SK-N-MC (cell line): ENCODE measurements around the gene VAMP5.

Experiments used
- DNase-seq: peaks from one replicate; pipeline ENCODE4 v3.0.0-alpha.2; 2011; ENCODE audit warnings: low read depth, low spot score
- H3K27ac ChIP-seq: fragments of 200-600 bp; sonication (generic); 2 replicates; pipeline ENCODE4 v1.5.1; 2016; ENCODE audit warnings: mixed run types
- H3K36me3 ChIP-seq: fragments of 200-600 bp; sonication (generic); 2 replicates; pipeline ENCODE4 v1.6.1; 2017; ENCODE audit warnings: antibody characterized with exemption, low read length, mixed read lengths; ENCODE audit not compliant: insufficient read depth
- H3K4me3 ChIP-seq: fragments of 200-600 bp; sonication (generic); 2 replicates; pipeline ENCODE4 v1.5.1; 2016
- H3K9ac ChIP-seq: fragments of 200-600 bp; sonication (generic); 2 replicates; pipeline ENCODE4 v1.8.0; 2017; ENCODE audit warnings: mixed run types, mixed read lengths; ENCODE audit not compliant: insufficient read length
- H3K9me3 ChIP-seq: fragments of 200-600 bp; sonication (generic); 2 replicates; pipeline ENCODE4 v1.6.1; 2017; ENCODE audit warnings: low read depth, mild to moderate bottlenecking, antibody characterized with exemption, low read length, moderate library complexity, mixed read lengths
- EZH2 ChIP-seq: fragments of 200-600 bp; sonication (generic); IDR thresholded peaks from one replicate; pipeline ENCODE4 v1.6.1; 2017; ENCODE audit warnings: antibody characterized with exemption
- FOXP2 ChIP-seq: optimal IDR thresholded peaks from 2 replicates; pipeline ENCODE3; 2011; ENCODE audit warnings: mild to moderate bottlenecking, moderate library complexity; ENCODE audit not compliant: insufficient read depth; ENCODE audit errors: extremely low read length, control extremely low read depth
- POLR2AphosphoS5 ChIP-seq: IDR thresholded peaks from 2 replicates; pipeline ENCODE4 v1.6.1; 2012; ENCODE audit warnings: mild to moderate bottlenecking, low read depth, low read length, borderline replicate concordance

Gene VAMP5

GRCh38 chr2:85619617-85620016 is 35.4 kb downstream of the VAMP5 start:
- Histone ChIP-seq H3K36me3 (peaks cover 62% of the 10 kb centered on the region), H3K9me3 (no peaks in the 10 kb centered on the region), H3K9ac (no peak overlapping the region), H3K27ac (no peak overlapping the region), H3K4me3 (no peak overlapping the region)
- no peak for TF ChIP-seq FOXP2
- no peak for TF ChIP-seq POLR2AphosphoS5
- TF ChIP-seq EZH2 = no peak
- no peak for DNase-seq

GRCh38 chr2:85621338-85621737 is 37.1 kb downstream of the VAMP5 start:
- DNase-seq = no peak
- peaks cover 78% of the 10 kb centered on the region for H3K36me3 ChIP-seq
- no peak overlapping the region for H3K9ac ChIP-seq
- H3K27ac ChIP-seq = no peak overlapping the region
- TF ChIP-seq EZH2 (no peak), FOXP2 (no peak), POLR2AphosphoS5 (no peak)
- H3K4me3 ChIP-seq = no peak overlapping the region
- no peaks in the 10 kb centered on the region for H3K9me3 ChIP-seq

GRCh38 chr2:85623991-85624390 is 39.8 kb downstream of the VAMP5 start:
- Histone ChIP-seq H3K9me3 (no peaks in the 10 kb centered on the region), H3K27ac (no peak overlapping the region), H3K4me3 (no peak overlapping the region), H3K9ac (no peak overlapping the region), H3K36me3 (peaks cover 91% of the 10 kb centered on the region)
- DNase-seq = no peak
- TF ChIP-seq POLR2AphosphoS5 (no peak), FOXP2 (no peak), EZH2 (no peak)

- Histone ChIP-seq H3K4me3 (no peak overlapping the region), H3K9me3 (no peaks in the 10 kb centered on the region), H3K36me3 (peaks cover 92% of the 10 kb centered on the region), H3K27ac (no peak overlapping the region), H3K9ac (no peak overlapping the region)
- DNase-seq = no peak
- TF ChIP-seq FOXP2 (no peak), EZH2 (no peak), POLR2AphosphoS5 (no peak)
These were observed 44.4 kb downstream of the VAMP5 start for GRCh38 chr2:85628658-85629057.

GRCh38 chr2:85631316-85631715 is 47.1 kb downstream of the VAMP5 start:
- Histone ChIP-seq H3K27ac (no peak overlapping the region), H3K9ac (no peak overlapping the region), H3K4me3 (no peak overlapping the region), H3K36me3 (peaks cover 88% of the 10 kb centered on the region), H3K9me3 (no peaks in the 10 kb centered on the region)
- no peak for TF ChIP-seq FOXP2
- no peak for TF ChIP-seq POLR2AphosphoS5
- TF ChIP-seq EZH2 = no peak
- no peak for DNase-seq

GRCh38 chr2:85635011-85635410 is 50.8 kb downstream of the VAMP5 start:
- H3K36me3 ChIP-seq = peaks cover 91% of the 10 kb centered on the region
- H3K4me3 ChIP-seq = no peak overlapping the region
- H3K27ac ChIP-seq = no peak overlapping the region
- H3K9me3 ChIP-seq = no peaks in the 10 kb centered on the region
- DNase-seq = no peak
- TF ChIP-seq POLR2AphosphoS5 (no peak), FOXP2 (no peak)
- no peak overlapping the region for H3K9ac ChIP-seq

GRCh38 chr2:85635636-85636035 is 51.4 kb downstream of the VAMP5 start:
- H3K36me3 ChIP-seq = peaks cover 89% of the 10 kb centered on the region
- H3K27ac ChIP-seq = no peak overlapping the region
- no peak for DNase-seq
- no peaks in the 10 kb centered on the region for H3K9me3 ChIP-seq
- H3K9ac ChIP-seq = no peak overlapping the region
- H3K4me3 ChIP-seq = no peak overlapping the region
- TF ChIP-seq POLR2AphosphoS5 (no peak), FOXP2 (no peak), EZH2 (no peak)

GRCh38 chr2:85642725-85643124 is 58.5 kb downstream of the VAMP5 start:
- H3K36me3 ChIP-seq = peaks cover 94% of the 10 kb centered on the region
- no peak overlapping the region for H3K4me3 ChIP-seq
- TF ChIP-seq EZH2 = no peak
- TF ChIP-seq POLR2AphosphoS5 = no peak
- no peak for TF ChIP-seq FOXP2
- H3K9ac ChIP-seq = no peak overlapping the region
- no peak for DNase-seq
- no peak overlapping the region for H3K27ac ChIP-seq
- H3K9me3 ChIP-seq = no peaks in the 10 kb centered on the region
